HL-60 (cell line): ENCODE results near the gene BRMS1L.

Experiments used
- DNase-seq, 2 experiments: peaks; one replicate each; pipeline ENCODE4 v3.0.0-alpha.2; 2010 to 2020; ENCODE audit warnings: low read depth in 1 of 2, low spot score in 1 of 2
- H3K27ac ChIP-seq: fragments of 250-450 bp; sonication (Bioruptor Pico); replicated peaks from 2 replicates; pipeline ENCODE4 v1.5.1; 2020; ENCODE audit warnings: mild to moderate bottlenecking, moderate library complexity
- H3K27me3 ChIP-seq: fragments of 250-450 bp; sonication (Bioruptor Pico); 2 replicates; pipeline ENCODE4 v1.5.1; 2021; ENCODE audit warnings: mild to moderate bottlenecking, moderate library complexity; ENCODE audit not compliant: insufficient read depth, poor library complexity, severe bottlenecking
- H3K4me3 ChIP-seq: replicated peaks from 2 replicates; pipeline ENCODE4 v1.5.1; 2011; ENCODE audit warnings: mild to moderate bottlenecking, control low read depth, low read length; ENCODE audit not compliant: insufficient read depth
- CTCF ChIP-seq: IDR thresholded peaks from one replicate; pipeline ENCODE4 v1.5.1; 2011; ENCODE audit warnings: low read length, control low read depth, inconsistent platforms; ENCODE audit not compliant: insufficient read depth
- GABPA ChIP-seq: IDR thresholded peaks from 2 replicates; pipeline ENCODE4 v1.6.1; 2012; ENCODE audit warnings: low read depth
- POLR2AphosphoS5 ChIP-seq: IDR thresholded peaks from 2 replicates; pipeline ENCODE4 v1.6.1; 2012; ENCODE audit warnings: low read depth
- REST ChIP-seq: IDR thresholded peaks from 2 replicates; pipeline ENCODE4 v1.6.1; 2012; ENCODE audit warnings: low read depth; ENCODE audit not compliant: insufficient replicate concordance
- SPI1 ChIP-seq: IDR thresholded peaks from 2 replicates; pipeline ENCODE4 v1.6.1; 2012; ENCODE audit warnings: low read depth, mild to moderate bottlenecking, borderline replicate concordance

BRMS1L gene

GRCh38 chr14:35783699-35784098 lies 42.4 kb upstream of the BRMS1L start:
- Histone ChIP-seq H3K27ac (no peak overlapping the region), H3K27me3 (no peaks in the 10 kb centered on the region)
- no peak for DNase-seq

GRCh38 chr14:35786856-35787255 lies 39.3 kb upstream of the BRMS1L start:
- H3K27ac ChIP-seq, result no peak overlapping the region
- no peak for TF ChIP-seq POLR2AphosphoS5
- no peak for TF ChIP-seq CTCF
- TF ChIP-seq SPI1, result no peak
- TF ChIP-seq GABPA, result no peak
- no peak for TF ChIP-seq REST
- no peaks in the 10 kb centered on the region for H3K27me3 ChIP-seq
- H3K4me3 ChIP-seq, result no peak overlapping the region
- no peak for DNase-seq

More at GRCh38 chr14:35783699-35784098, 42.4 kb upstream of the BRMS1L start:
- no peak overlapping the region for H3K4me3 ChIP-seq
- TF ChIP-seq CTCF (no peak), SPI1 (no peak), POLR2AphosphoS5 (no peak), REST (no peak), GABPA (no peak)

- H3K4me3 ChIP-seq, result no peak overlapping the region
- no peak for DNase-seq
- no peaks in the 10 kb centered on the region for H3K27me3 ChIP-seq
- no peak overlapping the region for H3K27ac ChIP-seq
- TF ChIP-seq REST, result no peak
- no peak for TF ChIP-seq CTCF
- TF ChIP-seq SPI1, result no peak
- no peak for TF ChIP-seq GABPA
- no peak for TF ChIP-seq POLR2AphosphoS5
These were observed 36.5 kb upstream of the BRMS1L start for GRCh38 chr14:35789651-35790050.
